ENCODE data around the gene XIRP2.
"Not testable (repeated sequence)": the region's sequence is repeated elsewhere in the genome, so short reads cannot be mapped to it uniquely, and the experiment has no call there.

The XIRP2 gene

DNA sequence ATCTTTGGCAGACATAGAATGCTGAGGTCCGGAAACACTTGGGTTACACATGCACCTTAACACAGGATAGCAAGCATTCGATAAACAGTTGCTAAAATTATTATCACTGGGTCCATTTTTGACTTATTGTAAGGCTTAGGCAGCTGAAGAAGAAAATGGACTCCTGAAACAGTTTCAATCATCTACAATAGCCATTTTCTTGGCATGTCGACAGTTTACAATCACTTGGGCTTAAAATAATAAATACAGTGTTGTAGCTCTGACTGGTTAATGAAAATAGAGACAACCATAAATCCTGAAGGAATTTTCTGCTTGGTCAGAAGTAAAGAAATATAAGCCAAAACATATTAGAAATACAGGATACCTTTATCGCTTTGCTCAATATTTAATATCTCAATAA, 169.2 kb downstream of the XIRP2 start:
- DNase-seq, result no peak

DNA sequence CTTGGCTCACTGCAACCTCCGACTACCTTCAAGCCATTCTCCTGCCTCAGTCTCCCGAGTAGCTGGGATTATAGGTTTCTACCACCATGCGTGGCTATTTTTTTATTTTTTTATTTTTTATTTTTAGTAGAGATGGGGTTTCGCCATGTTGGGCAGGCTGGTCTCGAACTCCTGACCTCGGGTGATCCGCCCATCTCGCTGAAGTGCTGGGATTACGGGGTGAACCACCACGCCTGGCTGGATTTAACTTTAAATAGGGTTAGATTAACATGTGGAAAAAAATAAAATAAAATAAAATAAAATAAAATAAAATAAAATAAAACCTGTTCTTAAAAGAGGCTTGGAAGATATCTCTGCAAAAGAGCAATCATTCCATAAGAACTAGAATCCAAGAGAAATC, 170.9 kb downstream of the XIRP2 start:
- no peak for DNase-seq

- no peak for DNase-seq
Observed at GRCh38 chr2:167069855-167070254, 181.6 kb downstream of the XIRP2 start.

DNA sequence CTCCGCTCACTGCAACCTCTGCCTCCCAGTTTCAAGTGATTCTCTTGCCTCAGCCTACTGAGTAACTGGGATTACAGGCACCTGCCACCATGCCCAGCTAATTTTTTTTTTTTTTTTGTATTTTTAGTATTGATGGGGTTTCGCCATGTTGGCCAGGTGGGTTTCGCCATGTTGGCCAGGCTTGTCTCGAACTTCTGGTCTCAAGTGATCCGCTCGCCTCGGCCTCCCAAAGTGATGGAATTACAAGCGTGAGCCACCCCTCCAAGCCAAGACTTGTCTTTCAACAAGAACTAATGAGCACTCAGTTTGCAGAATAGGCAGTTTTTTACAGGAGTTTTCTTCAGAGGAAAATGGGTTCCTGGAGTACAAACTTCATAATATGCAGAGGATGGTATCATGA, 187.4 kb downstream of the XIRP2 start:
- DNase-seq, result not testable (repeated sequence)

- not testable (repeated sequence) for DNase-seq
Observed at GRCh38 chr2:167098931-167099330, 210.7 kb downstream of the XIRP2 start.

DNA sequence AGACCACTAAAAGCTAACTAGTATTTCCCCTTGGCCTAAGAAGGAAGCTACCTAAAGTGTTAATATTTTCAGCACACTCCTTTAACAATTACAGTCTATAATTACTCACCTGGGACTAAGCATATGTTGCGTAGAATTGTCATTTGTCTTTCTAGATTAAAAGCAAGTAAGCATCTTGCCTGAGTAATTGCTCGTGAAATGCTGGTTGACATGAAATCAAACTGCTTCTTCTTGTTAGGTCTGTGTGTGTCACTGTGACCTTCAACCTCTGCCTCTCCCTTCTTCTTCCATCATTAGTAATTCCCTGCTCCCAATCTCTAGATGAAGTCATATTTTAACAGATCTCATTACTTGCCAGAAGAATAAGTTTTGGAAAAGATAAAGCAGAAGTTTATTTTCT, 212.2 kb downstream of the XIRP2 start:
- no peak for DNase-seq

GRCh38 chr2:167103028-167103756, 214.9 kb downstream of the XIRP2 start:
- DNase-seq, result no peak

- DNase-seq, result no peak
Observed at GRCh38 chr2:167103757-167104133, 215.5 kb downstream of the XIRP2 start.

GRCh38 chr2:167104691-167105090, 216.4 kb downstream of the XIRP2 start:
- no peak for DNase-seq

- DNase-seq, result not testable (repeated sequence)
Observed at GRCh38 chr2:167109682-167110081, 221.4 kb downstream of the XIRP2 start.

GRCh38 chr2:167110345-167110744, 222.1 kb downstream of the XIRP2 start:
- DNase-seq, result no peak

DNA sequence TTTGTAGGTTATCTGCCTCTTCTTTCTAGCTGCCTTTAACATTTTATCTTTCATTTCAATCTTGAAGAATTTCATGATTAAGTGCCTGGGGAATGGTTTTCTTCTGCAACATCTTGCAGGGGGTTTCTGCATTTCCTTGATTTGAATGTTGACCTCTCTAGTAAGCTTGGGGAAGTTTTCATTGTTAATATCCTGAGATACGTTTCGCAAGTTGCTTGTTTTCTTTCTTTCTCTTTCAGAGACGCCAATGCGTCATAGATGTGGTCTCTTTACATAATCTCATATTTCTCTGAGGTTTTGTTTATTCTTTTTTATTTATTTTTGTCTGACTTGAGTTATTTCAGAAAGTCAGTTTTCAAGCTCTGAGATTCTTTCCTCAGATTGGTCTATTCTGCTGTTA, 225.7 kb downstream of the XIRP2 start:
- no peak for DNase-seq

GRCh38 chr2:167115541-167115940, 227.3 kb downstream of the XIRP2 start:
- DNase-seq, result no peak

GRCh38 chr2:167122389-167122788, 234.1 kb downstream of the XIRP2 start:
- DNase-seq, result no peak

DNA sequence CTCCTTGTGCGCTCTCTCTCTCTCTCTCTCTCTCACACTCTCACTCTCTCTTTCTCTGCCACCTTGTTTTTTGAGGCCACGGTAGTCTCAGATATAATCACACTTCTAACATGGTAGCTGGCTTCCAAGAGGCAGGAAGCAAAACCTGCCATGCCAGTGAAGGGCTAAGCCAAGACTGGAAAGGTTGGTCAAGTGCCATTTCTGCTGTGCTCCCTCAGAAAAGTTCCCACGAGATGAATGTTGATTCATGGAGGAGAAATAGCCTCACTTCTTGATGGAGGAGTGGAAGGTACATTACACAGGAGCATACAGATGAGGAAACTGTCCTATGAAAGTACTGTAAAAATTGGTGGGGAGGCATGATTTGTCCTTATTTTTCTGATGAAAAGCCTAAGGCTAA, 237.9 kb downstream of the XIRP2 start:
- no peak for DNase-seq

- no peak for DNase-seq
Observed at GRCh38 chr2:167127135-167127534, 238.9 kb downstream of the XIRP2 start.

- no peak for DNase-seq
Observed at GRCh38 chr2:167128130-167128529, 239.8 kb downstream of the XIRP2 start.

GRCh38 chr2:167132066-167132465, 243.8 kb downstream of the XIRP2 start:
- no peak for DNase-seq

DNA sequence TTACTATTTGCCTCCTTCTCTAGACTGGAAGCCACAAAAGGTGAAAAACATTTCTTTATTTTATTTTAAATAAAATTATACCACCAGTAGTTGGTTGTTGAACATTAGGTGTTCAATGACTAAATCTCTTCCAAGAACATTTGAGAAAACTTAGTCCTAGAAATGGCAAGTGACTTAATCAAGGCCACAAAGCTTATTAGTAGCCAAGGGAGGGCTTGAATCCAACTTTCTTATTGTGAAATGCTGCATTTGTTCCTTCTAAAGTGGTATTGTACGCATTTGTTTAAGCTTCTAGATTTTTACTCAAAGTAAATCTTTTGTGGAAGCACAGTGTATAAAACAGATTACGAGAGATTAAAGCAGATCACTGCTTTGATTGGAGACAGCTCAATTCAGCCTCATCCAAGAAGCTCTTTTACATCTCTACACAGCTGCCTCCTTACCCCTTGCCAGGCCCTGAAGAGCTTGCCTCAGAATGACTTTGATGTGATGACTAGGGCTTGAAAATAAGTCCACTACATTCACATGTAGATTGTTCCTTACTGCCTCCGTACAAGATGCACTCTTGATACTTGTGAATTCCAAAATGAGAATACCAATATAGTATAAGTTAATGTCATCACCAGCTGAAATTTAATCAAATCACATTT, 244.8 kb downstream of the XIRP2 start:
- DNase-seq, result no peak

DNA sequence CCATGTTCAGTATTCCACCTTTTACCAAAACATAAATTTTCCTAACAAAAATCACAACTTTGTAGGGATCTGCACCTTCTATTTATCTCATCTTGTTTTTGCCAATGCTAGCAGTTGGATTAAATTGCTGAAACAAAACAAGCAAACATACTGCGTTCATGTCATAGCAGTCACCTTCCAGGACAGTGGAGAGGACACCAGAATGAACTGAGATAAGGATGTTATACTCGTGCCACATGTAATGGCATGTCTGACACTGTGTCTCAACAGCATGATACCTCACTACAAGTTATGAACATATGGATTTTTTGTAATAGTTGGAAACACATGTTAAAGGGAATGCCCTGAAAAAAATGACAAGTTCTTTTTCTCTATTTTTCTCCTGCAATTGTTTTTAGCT, 245.3 kb downstream of the XIRP2 start:
- no peak for DNase-seq

DNA sequence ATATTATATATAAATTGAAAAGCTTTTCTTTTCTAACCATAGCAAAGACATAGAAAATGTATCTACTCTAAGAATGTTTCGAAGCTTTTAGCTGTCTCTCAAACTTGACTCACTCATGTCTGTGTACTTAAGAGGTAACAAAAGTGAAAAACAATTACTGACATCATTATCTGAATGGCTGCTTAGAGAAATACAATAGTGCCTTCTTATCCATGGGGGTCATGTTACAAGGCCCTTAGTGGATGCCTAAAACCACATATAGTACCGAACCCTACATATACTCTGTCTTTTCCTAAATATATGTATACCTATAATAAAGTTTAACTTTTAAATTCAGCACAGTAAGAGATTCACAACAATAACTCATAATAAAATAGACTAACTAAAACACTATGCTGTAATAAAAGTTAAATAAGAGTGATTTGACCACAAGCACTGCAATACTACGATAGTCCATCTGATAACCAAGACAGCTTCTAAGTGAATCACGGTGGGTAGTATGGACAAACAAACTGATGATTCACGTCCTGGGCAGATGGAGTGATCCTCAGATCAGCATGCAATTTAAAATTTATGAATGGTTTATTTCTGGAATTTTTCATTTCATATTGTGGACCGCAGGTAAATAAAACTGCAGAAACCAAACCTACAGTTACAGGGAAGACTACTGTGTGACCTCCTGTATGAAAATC, 246.2 kb downstream of the XIRP2 start:
- DNase-seq, result no peak

DNA sequence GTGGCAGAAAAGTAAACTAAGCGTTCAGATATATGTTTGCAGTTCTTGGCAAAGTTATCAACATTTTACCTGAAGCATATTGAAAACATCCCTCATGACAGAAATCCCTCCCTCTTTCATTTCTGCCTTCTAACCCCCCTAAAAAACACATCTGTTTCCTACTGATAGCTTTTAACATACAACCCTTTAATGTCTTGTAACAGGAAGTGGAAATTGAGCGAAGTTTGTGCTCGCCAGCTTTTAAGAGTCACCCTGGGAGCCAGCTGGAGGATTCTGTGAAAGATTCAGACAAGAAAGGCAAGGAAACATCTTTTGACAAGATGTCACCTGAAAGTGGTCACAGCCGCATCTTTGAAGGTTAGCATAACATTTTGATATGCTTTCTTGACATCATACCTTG, 247.4 kb downstream of the XIRP2 start:
- no peak for DNase-seq

DNA sequence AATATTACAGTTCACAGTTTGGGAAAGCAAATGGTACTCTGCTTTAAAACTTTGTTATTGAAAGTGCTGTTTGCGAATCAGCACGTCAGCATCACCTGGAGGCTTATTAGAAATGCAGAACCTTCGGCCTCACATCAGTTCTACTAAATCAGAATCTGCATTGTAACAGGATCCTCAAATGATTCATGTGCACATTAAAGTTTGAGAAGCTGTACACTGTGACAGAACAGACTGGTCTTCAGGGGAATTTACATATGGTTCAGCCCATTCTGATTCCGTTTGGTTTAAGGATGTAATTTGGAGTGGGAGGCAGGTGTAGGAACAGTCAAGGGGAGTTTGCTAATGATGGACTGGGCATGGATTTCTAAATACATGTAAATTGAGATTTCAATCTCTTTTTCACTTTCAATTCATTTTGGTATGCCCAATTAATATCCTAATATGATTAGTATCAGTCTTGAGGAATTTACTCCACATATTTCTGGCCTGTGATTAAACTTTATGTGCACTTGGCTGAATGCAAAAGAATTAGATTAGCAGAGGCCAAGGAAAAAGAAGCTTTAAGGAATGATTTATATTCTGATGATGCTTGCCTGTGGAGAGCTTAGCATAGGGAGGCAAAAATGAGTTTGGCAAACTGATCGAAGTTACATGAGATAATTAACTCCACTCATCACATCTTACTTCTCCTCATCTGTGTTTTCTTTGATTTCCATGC, 248.8 kb downstream of the XIRP2 start:
- no peak for DNase-seq

GRCh38 chr2:167140330-167140729, 252.1 kb downstream of the XIRP2 start:
- no peak for DNase-seq
